ENCODE results near the gene LRMDA.

The LRMDA gene

GRCh38 chr10:76577455-76577854, 1146.0 kb downstream of the LRMDA start:
- TF ChIP-seq USF1 (IDR thresholded peaks at IDR 0.05) (no peak), TCF12 (IDR thresholded peaks at IDR 0.05; ENCODE audit: low read depth) (no peak), CREB1 (IDR thresholded peaks at IDR 0.05; ENCODE audit: low read depth) (no peak), MAX (IDR thresholded peaks at IDR 0.05) (no peak), YY1 (IDR thresholded peaks at IDR 0.05; ENCODE audit: low read depth) (no peak), EGR1 (IDR thresholded peaks at IDR 0.05) (no peak), FOXM1 (IDR thresholded peaks at IDR 0.05; ENCODE audit: borderline replicate concordance, low read depth) (no peak), TAF1 (IDR thresholded peaks at IDR 0.05; ENCODE audit: low read depth) (no peak), TEAD4 (IDR thresholded peaks at IDR 0.05) (no peak), REST (IDR thresholded peaks at IDR 0.05; ENCODE audit: low read depth) (no peak), CEBPB (IDR thresholded peaks at IDR 0.05) (no peak), NFIC (IDR thresholded peaks at IDR 0.05) (no peak), ZBTB7A (IDR thresholded peaks at IDR 0.05; ENCODE audit: low read depth) (no peak), RAD21 (IDR thresholded peaks at IDR 0.05; ENCODE audit: low read depth) (no peak)

- no peak for TF ChIP-seq CEBPB (IDR thresholded peaks at IDR 0.05)
- no peak for TF ChIP-seq EGR1 (IDR thresholded peaks at IDR 0.05)
- no peak for TF ChIP-seq FOXM1 (IDR thresholded peaks at IDR 0.05; ENCODE audit: borderline replicate concordance, low read depth)
- no peak for TF ChIP-seq REST (IDR thresholded peaks at IDR 0.05; ENCODE audit: low read depth)
- TF ChIP-seq MAX (IDR thresholded peaks at IDR 0.05) = no peak
- no peak for TF ChIP-seq ZBTB7A (IDR thresholded peaks at IDR 0.05; ENCODE audit: low read depth)
- TF ChIP-seq TEAD4 (IDR thresholded peaks at IDR 0.05) = no peak
- no peak for TF ChIP-seq NFIC (IDR thresholded peaks at IDR 0.05)
- no peak for TF ChIP-seq RAD21 (IDR thresholded peaks at IDR 0.05; ENCODE audit: low read depth)
- no peak for TF ChIP-seq USF1 (IDR thresholded peaks at IDR 0.05)
These were observed 1150.3 kb downstream of the LRMDA start for GRCh38 chr10:76581506-76582256.

DNA sequence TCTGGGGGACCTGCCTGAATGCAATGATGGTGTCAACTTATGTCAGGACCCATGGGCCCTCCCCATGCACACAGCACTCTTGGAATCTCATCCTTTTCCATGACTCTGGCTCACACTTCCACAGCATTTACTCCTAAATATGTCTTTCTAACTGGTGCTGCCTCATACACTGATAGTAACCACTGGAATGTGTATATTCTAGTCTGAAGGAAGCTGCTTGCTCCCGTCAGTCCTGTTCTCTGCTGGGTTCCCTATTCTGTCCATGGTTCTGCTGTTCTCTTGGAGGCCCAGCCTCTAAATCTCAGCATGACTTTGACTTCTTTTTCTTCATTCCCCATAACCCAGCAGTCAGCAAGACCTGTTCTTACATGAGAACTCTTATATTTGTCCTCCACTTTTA, 1151.1 kb downstream of the LRMDA start:
- TF ChIP-seq YY1 (IDR thresholded peaks at IDR 0.05; ENCODE audit: low read depth) (no peak), FOXM1 (IDR thresholded peaks at IDR 0.05; ENCODE audit: borderline replicate concordance, low read depth) (no peak), ZBTB7A (IDR thresholded peaks at IDR 0.05; ENCODE audit: low read depth) (no peak), CEBPB (IDR thresholded peaks at IDR 0.05) (no peak), NFIC (IDR thresholded peaks at IDR 0.05) (no peak), MAX (IDR thresholded peaks at IDR 0.05) (no peak), EGR1 (IDR thresholded peaks at IDR 0.05) (no peak), TCF12 (IDR thresholded peaks at IDR 0.05; ENCODE audit: low read depth) (no peak), REST (IDR thresholded peaks at IDR 0.05; ENCODE audit: low read depth) (no peak), RAD21 (IDR thresholded peaks at IDR 0.05; ENCODE audit: low read depth) (no peak), USF1 (IDR thresholded peaks at IDR 0.05) (no peak), EP300 (IDR thresholded peaks at IDR 0.05; ENCODE audit: borderline replicate concordance) (no peak), TEAD4 (IDR thresholded peaks at IDR 0.05) (no peak), CREB1 (IDR thresholded peaks at IDR 0.05; ENCODE audit: low read depth) (no peak), TAF1 (IDR thresholded peaks at IDR 0.05; ENCODE audit: low read depth) (no peak)

Measured in Ishikawa (cell line).